Activated naive CD4-positive, alpha-beta T cell treated with anti-CD3 and anti-CD28 coated beads for 36 hours (primary cell): ENCODE results near the gene EPHX1. TPM values are rescaled to one million over a fixed set of nuclear protein-coding genes. Genes with fewer than 3 reads are reported as not detected.
"Not testable (repeated sequence)": the region's sequence is repeated elsewhere in the genome, so short reads cannot be mapped to it uniquely, and the experiment has no call there.

Experiments used
- CTCF ChIA-PET: fragments of 350-600 bp; sonication (Branson Sonifier 250); formaldehyde crosslinking; loops from one replicate; lab custom pipeline; 2021; ENCODE audit warnings: antibody characterized with exemption; lab: Charles Lee
- DNase-seq: peaks from one replicate; pipeline ENCODE4 v3.0.0-alpha.2; 2020
- H3K27ac Mint-ChIP-seq: one replicate; pipeline ENCODE4 v1.8.0; 2021; ENCODE audit warnings: mild to moderate bottlenecking, mixed read lengths
- H3K27me3 Mint-ChIP-seq: one replicate; pipeline ENCODE4 v1.8.0; 2021; ENCODE audit warnings: low read depth, mixed read lengths
- H3K36me3 Mint-ChIP-seq: one replicate; pipeline ENCODE4 v1.8.0; 2021; ENCODE audit warnings: low read depth, mixed read lengths
- H3K4me1 Mint-ChIP-seq: one replicate; pipeline ENCODE4 v1.8.0; 2021; ENCODE audit warnings: low read depth, mixed read lengths
- H3K4me3 Mint-ChIP-seq: one replicate; pipeline ENCODE4 v1.8.0; 2021; ENCODE audit warnings: mild to moderate bottlenecking, moderate library complexity, mixed read lengths
- H3K9me3 Mint-ChIP-seq: one replicate; pipeline ENCODE4 v1.8.0; 2021; ENCODE audit warnings: mixed read lengths
- intact Hi-C: fragments of 100-400 bp; cut with micrococcal nuclease; formaldehyde crosslinking; loops from one replicate; pipeline ENCODE4 v1.15.1; 2023
- total RNA-seq, 2 experiments: library from RNA; stranded (reverse); gene quantifications; one replicate each; pipeline ENCODE4 v1.2.3, GENCODE V29; 2021

Gene EPHX1
- total RNA-seq, 2 experiments from 2014 or later: 3.8 to 5.0 TPM

DNA sequence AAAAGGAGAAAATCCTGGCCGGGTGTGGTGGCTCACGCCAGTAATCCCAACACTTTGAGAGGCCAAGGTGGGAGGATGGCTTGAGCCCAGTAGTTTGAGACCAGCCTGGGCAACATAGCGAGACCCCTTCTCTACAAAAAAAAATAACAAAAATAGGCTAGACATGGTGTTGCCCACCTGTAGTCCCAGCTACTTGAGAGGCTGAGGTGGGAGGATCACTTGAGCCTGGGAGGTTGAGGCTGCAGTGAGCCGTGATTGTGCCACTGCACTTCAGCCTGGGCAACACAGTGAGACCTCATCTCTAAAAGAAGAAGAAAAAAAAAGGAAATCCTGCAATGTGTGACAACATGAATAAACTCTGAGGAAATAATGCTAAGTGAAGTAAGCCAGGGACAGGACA is 26.4 kb downstream of the EPHX1 start:
- H3K27me3 Mint-ChIP-seq, intact Hi-C loops, CTCF ChIA-PET, H3K4me1 Mint-ChIP-seq, DNase-seq, H3K9me3 Mint-ChIP-seq, H3K4me3 Mint-ChIP-seq, H3K36me3 Mint-ChIP-seq, H3K27ac Mint-ChIP-seq: not testable (repeated sequence)

DNA sequence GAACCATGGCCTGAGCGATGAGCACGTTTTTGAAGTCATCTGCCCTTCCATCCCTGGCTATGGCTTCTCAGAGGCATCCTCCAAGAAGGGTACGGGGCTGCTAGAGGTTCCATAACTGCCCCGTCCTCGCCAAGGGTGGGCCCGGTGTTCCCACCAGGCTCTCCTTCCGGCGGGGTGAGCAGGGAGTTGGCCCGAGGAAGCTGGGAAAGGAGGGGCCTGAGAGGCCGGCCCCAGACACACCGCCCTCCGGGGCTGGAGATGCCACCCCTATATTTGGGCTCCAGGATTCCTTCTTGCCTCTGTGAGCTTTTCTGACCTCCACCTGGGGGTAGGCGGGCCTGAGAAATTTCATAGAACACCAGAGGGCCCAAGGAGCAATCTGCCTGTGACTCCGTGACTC is 28.9 kb downstream of the EPHX1 start:
- H3K4me3 Mint-ChIP-seq: no peak overlapping the region
- no peaks in the 10 kb centered on the region for H3K36me3 Mint-ChIP-seq
- no peak overlapping the region for H3K27ac Mint-ChIP-seq
- H3K4me1 Mint-ChIP-seq: peaks cover 14% of the 10 kb centered on the region
- no peak for DNase-seq
- CTCF ChIA-PET: interaction anchor here (0.8 kb wide), 1 partner anchor 72 kb away, joined by 3 read pairs; no protein-coding TSS in a partner anchor
- no peaks in the 10 kb centered on the region for H3K27me3 Mint-ChIP-seq
- no peaks in the 10 kb centered on the region for H3K9me3 Mint-ChIP-seq
- intact Hi-C loops: no loop called here

- Mint-ChIP-seq H3K27me3 (no peaks in the 10 kb centered on the region), H3K9me3 (no peaks in the 10 kb centered on the region), H3K36me3 (no peaks in the 10 kb centered on the region), H3K4me1 (peaks cover 14% of the 10 kb centered on the region), H3K27ac (no peak overlapping the region), H3K4me3 (no peak overlapping the region)
- DNase-seq: no peak
- CTCF ChIA-PET: interaction anchor here (0.7 to 1.0 kb wide), 2 partner anchors 26 to 84 kb away, joined by 3 read pairs; partner anchors contain the start of gene PYCR2
- intact Hi-C loops: no loop called here
Observed at GRCh38 chr1:225840223-225840610, 30.3 kb downstream of the EPHX1 start.

DNA sequence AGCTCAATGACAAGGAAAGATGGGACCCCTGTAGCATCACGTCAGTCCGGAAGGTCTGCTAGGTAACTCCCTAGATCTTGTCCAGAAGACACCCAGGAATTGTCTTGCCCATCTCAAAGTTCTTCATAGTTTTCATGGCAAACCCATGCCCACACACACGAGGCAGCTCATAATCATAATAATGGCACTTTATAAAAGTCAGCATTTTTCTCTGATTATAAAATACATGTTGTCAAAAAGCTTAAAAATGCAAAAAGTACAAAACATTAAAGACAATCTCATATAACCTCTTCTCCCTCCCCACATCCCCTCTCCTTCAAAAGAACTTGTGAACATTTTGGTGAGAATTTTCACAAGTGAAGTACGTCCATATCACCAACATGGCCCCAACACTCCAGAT is 30.8 kb downstream of the EPHX1 start:
- CTCF ChIA-PET: interaction anchor here (0.6 to 1.0 kb wide), 3 partner anchors 27 to 122 kb away, joined by 3 read pairs; partner anchors contain the start of gene PYCR2
- Mint-ChIP-seq H3K27ac (no peak overlapping the region), H3K4me1 (peaks cover 14% of the 10 kb centered on the region), H3K4me3 (no peak overlapping the region), H3K36me3 (no peaks in the 10 kb centered on the region), H3K9me3 (no peaks in the 10 kb centered on the region), H3K27me3 (no peaks in the 10 kb centered on the region)
- no peak for DNase-seq
- intact Hi-C loops: no loop called here

- intact Hi-C loops: no loop called here
- CTCF ChIA-PET: no interaction called here
- H3K4me3 Mint-ChIP-seq: no peak overlapping the region
- H3K27ac Mint-ChIP-seq: no peak overlapping the region
- no peaks in the 10 kb centered on the region for H3K9me3 Mint-ChIP-seq
- DNase-seq: no peak
- H3K27me3 Mint-ChIP-seq: no peaks in the 10 kb centered on the region
- peaks cover 3% of the 10 kb centered on the region for H3K36me3 Mint-ChIP-seq
- peaks cover 14% of the 10 kb centered on the region for H3K4me1 Mint-ChIP-seq
Observed at GRCh38 chr1:225842074-225842473, 32.1 kb downstream of the EPHX1 start.

DNA sequence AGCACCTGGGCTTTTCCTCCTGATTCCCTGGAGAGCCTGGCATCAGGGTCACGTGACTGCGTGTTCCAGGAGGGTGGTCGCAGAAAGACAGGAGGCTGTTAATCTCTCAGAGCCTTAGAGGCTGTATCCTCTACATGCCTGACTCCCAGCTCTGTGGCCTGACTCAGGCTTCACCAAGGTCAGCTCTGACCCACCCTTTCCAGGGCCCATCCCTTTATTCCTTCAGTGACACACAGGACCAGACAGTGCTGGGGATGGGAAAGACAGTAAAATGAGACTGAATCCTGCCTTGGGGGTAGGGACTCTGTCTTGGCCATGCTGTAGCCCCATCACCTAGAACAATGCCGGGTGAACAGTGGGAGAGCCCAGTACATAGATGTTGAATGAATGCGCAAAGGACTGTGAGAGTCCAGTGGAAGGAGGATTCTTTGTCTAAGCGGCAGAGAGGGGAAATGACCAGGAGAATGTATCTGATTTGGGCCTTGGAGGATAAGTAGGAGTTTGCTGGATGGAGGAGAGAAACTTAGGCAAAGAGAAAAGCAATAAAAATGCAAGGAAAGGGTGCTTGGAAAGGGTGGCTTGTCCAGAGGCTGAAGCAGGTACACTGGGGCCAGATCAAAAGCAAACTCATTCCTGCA is 33.0 kb downstream of the EPHX1 start:
- H3K4me1 Mint-ChIP-seq: peaks cover 15% of the 10 kb centered on the region
- H3K36me3 Mint-ChIP-seq: peaks cover 3% of the 10 kb centered on the region
- H3K4me3 Mint-ChIP-seq: no peak overlapping the region
- no peak overlapping the region for H3K27ac Mint-ChIP-seq
- intact Hi-C loops: no loop called here
- CTCF ChIA-PET: no interaction called here
- DNase-seq: no peak
- H3K27me3 Mint-ChIP-seq: no peaks in the 10 kb centered on the region
- H3K9me3 Mint-ChIP-seq: no peaks in the 10 kb centered on the region

- no peaks in the 10 kb centered on the region for H3K9me3 Mint-ChIP-seq
- no peak overlapping the region for H3K27ac Mint-ChIP-seq
- intact Hi-C loops: no loop called here
- CTCF ChIA-PET: interaction anchor here (1.0 kb wide), 1 partner anchor 369 kb away, joined by 3 read pairs; no protein-coding TSS in a partner anchor
- H3K27me3 Mint-ChIP-seq: no peaks in the 10 kb centered on the region
- DNase-seq: no peak
- peaks cover 3% of the 10 kb centered on the region for H3K36me3 Mint-ChIP-seq
- peaks cover 20% of the 10 kb centered on the region for H3K4me1 Mint-ChIP-seq
- H3K4me3 Mint-ChIP-seq: no peak overlapping the region
Observed at GRCh38 chr1:225843426-225843795, 33.5 kb downstream of the EPHX1 start.

DNA sequence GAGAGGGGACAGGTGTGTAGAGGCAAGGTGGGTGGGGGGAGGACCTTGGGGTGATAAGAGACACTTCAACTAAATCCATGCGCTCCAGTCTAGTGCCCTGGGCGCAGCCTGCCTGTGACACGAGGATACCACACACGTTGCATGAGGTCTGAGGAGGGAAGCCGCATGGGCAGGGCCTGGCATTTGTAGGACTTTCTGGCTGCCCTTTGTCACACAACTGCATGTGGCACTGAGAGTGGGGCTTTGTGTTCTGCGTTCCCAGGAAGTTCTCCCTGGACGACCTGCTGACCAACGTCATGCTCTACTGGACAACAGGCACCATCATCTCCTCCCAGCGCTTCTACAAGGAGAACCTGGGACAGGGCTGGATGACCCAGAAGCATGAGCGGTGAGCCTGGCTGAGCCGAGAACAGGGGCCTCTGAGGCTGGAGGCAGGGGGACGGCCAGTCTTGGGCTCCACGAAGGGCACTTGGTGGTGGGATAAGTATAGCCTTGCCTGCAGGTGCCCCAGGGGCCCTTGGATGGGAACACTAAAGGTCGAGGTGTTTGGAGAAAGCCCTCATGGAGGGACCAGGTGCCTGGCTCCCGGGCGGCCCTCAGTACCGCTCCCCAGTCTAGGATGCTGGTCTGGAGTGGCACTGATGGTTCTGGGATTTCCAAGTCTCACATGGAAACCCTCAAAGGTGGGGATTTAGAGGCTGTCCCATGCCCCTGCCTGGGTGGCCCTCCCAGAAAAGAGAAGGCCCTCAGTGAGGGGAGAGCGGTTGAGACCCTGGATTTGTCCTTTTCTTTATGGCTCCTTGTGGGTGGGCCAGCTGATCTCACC is 34.5 kb downstream of the EPHX1 start:
- peaks cover 29% of the 10 kb centered on the region for H3K4me1 Mint-ChIP-seq
- H3K36me3 Mint-ChIP-seq: peaks cover 4% of the 10 kb centered on the region
- H3K27me3 Mint-ChIP-seq: no peaks in the 10 kb centered on the region
- CTCF ChIA-PET: interaction anchor here (1.0 kb wide), 1 partner anchor 370 kb away, joined by 3 read pairs; no protein-coding TSS in a partner anchor
- DNase-seq: no peak
- peak overlapping the region; percentile 0 for H3K27ac Mint-ChIP-seq
- intact Hi-C loops: loop anchor here (5.0 kb wide), 3 partner anchors 53 to 367 kb away; no protein-coding TSS in a partner anchor
- H3K4me3 Mint-ChIP-seq: no peak overlapping the region
- no peaks in the 10 kb centered on the region for H3K9me3 Mint-ChIP-seq

GRCh38 chr1:225845097-225845496 is 35.2 kb downstream of the EPHX1 start:
- H3K4me3 Mint-ChIP-seq: no peak overlapping the region
- H3K27ac Mint-ChIP-seq: no peak overlapping the region
- intact Hi-C loops: loop anchor here (5.0 kb wide), 3 partner anchors 52 to 368 kb away; no protein-coding TSS in a partner anchor
- CTCF ChIA-PET: interaction anchor here (0.6 kb wide), 1 partner anchor 43 kb away, joined by 6 read pairs; no protein-coding TSS in a partner anchor
- H3K27me3 Mint-ChIP-seq: no peaks in the 10 kb centered on the region
- peaks cover 4% of the 10 kb centered on the region for H3K36me3 Mint-ChIP-seq
- no peaks in the 10 kb centered on the region for H3K9me3 Mint-ChIP-seq
- H3K4me1 Mint-ChIP-seq: peaks cover 33% of the 10 kb centered on the region
- no peak for DNase-seq

- Mint-ChIP-seq H3K4me3 (no peak overlapping the region), H3K4me1 (peaks cover 36% of the 10 kb centered on the region), H3K27me3 (no peaks in the 10 kb centered on the region), H3K36me3 (peaks cover 4% of the 10 kb centered on the region), H3K27ac (no peak overlapping the region), H3K9me3 (no peaks in the 10 kb centered on the region)
- peak; percentile 49 for DNase-seq
- intact Hi-C loops: loop anchor here (5.0 kb wide), 3 partner anchors 52 to 368 kb away; no protein-coding TSS in a partner anchor
- CTCF ChIA-PET: interaction anchor here (0.5 to 0.6 kb wide), 2 partner anchors 44 to 263 kb away, joined by 3 to 6 read pairs; no protein-coding TSS in a partner anchor
Observed at GRCh38 chr1:225845571-225846259, 35.8 kb downstream of the EPHX1 start.

GRCh38 chr1:225846331-225847310 is 36.7 kb downstream of the EPHX1 start:
- no peak for DNase-seq
- Mint-ChIP-seq H3K27me3 (no peaks in the 10 kb centered on the region), H3K27ac (no peak overlapping the region), H3K4me3 (no peak overlapping the region), H3K9me3 (no peaks in the 10 kb centered on the region), H3K4me1 (peaks cover 37% of the 10 kb centered on the region), H3K36me3 (peaks cover 8% of the 10 kb centered on the region)
- CTCF ChIA-PET: interaction anchor here (0.8 kb wide), 2 partner anchors 27 to 373 kb away, joined by 3 read pairs; no protein-coding TSS in a partner anchor
- intact Hi-C loops: loop anchor here (5.0 kb wide), 3 partner anchors 51 to 369 kb away; no protein-coding TSS in a partner anchor
